IMR-90 (cell line): ENCODE measurements around the gene CASP9. TPM values are rescaled to one million over a fixed set of nuclear protein-coding genes. Genes with fewer than 3 reads are reported as not detected.

Experiments
- ATAC-seq: fragments of 200-7000 bp; cut with Tn5 transposase; 2 replicates; pipeline ENCODE4 v1.9.1; 2020; ENCODE audit warnings: low read depth, mild to moderate bottlenecking, moderate library complexity
- BruUV-seq: library from RNA; stranded (reverse); fragments of 400-500 nt; replicated peaks from 2 replicates; lab custom pipeline; 2021; lab: Mats Ljungman, UMichigan
- CTCF ChIA-PET: fragments of 300-600 bp; formaldehyde crosslinking; extraction: SDS; loops from one replicate; lab custom pipeline; 2021; ENCODE audit warnings: antibody characterized with exemption; lab: Yijun Ruan, JAX
- POLR2A ChIA-PET: fragments of 300-600 bp; sonication (Branson Sonifier 250); formaldehyde crosslinking; loops from one replicate; lab custom pipeline; 2022; ENCODE audit warnings: antibody characterized with exemption; ENCODE audit not compliant: unreplicated experiment; lab: Charles Lee
- DNase-seq: peaks from one replicate; pipeline ENCODE4 v3.0.0; 2013
- H2AFZ ChIP-seq: replicated peaks from 2 replicates; pipeline ENCODE3; 2013; ENCODE audit warnings: low read length, mild to moderate bottlenecking; ENCODE audit not compliant: poor library complexity
- H2AK5ac ChIP-seq: 2 replicates; pipeline ENCODE4 v1.6.1; 2013; ENCODE audit warnings: low read depth, low read length, inconsistent platforms
- H2AK9ac ChIP-seq: replicated peaks from 2 replicates; pipeline ENCODE3; 2013; ENCODE audit warnings: mild to moderate bottlenecking, low read depth, low read length, moderate library complexity; ENCODE audit not compliant: poor library complexity
- H2BK120ac ChIP-seq: 2 replicates; pipeline ENCODE4 v1.6.1; 2013; ENCODE audit warnings: low read depth, low read length, inconsistent platforms
- H2BK15ac ChIP-seq: 3 replicates; pipeline ENCODE4 v1.6.1; 2013; ENCODE audit warnings: low read depth, low read length, inconsistent platforms
- H2BK20ac ChIP-seq: 2 replicates; pipeline ENCODE4 v1.6.1; 2013; ENCODE audit warnings: low read depth, mild to moderate bottlenecking, inconsistent platforms, low read length, moderate library complexity
- H2BK5ac ChIP-seq: 2 replicates; pipeline ENCODE4 v1.6.1; 2013; ENCODE audit warnings: mild to moderate bottlenecking, low read depth, low read length, inconsistent platforms; ENCODE audit not compliant: poor library complexity, severe bottlenecking
- H3K14ac ChIP-seq: replicated peaks from 2 replicates; pipeline ENCODE4 v1.6.1; 2013; ENCODE audit warnings: low read depth, low read length, inconsistent platforms
- H3K18ac ChIP-seq: 2 replicates; pipeline ENCODE4 v1.6.1; 2013; ENCODE audit warnings: low read depth, low read length, control low read depth
- H3K23ac ChIP-seq: 2 replicates; pipeline ENCODE4 v1.6.1; 2013; ENCODE audit warnings: low read depth, low read length, inconsistent platforms
- H3K27ac ChIP-seq: 2 replicates; pipeline ENCODE4 v1.5.1; 2013; ENCODE audit warnings: mild to moderate bottlenecking, control low read depth, low read length; ENCODE audit not compliant: insufficient read depth
- H3K27me3 ChIP-seq: 2 replicates; pipeline ENCODE4 v1.6.1; 2013; ENCODE audit warnings: low read length; ENCODE audit not compliant: control insufficient read depth, insufficient read depth
- H3K36me3 ChIP-seq: 2 replicates; pipeline ENCODE4 v1.6.1; 2013; ENCODE audit warnings: low read length, mixed read lengths; ENCODE audit not compliant: control insufficient read depth, insufficient read depth
- H3K4ac ChIP-seq: 2 replicates; pipeline ENCODE4 v1.6.1; 2013; ENCODE audit warnings: low read depth, low read length, inconsistent platforms
- H3K4me1 ChIP-seq: 2 replicates; pipeline ENCODE4 v1.6.1; 2013; ENCODE audit warnings: low read length, mixed read lengths; ENCODE audit not compliant: control insufficient read depth, insufficient read depth
- H3K4me2 ChIP-seq: 2 replicates; pipeline ENCODE4 v1.6.1; 2013; ENCODE audit warnings: low read depth, mild to moderate bottlenecking, control low read depth, low read length, moderate library complexity
- H3K4me3 ChIP-seq: 2 replicates; pipeline ENCODE4 v1.5.1; 2013; ENCODE audit warnings: low read depth, mild to moderate bottlenecking, control low read depth, low read length, moderate library complexity; ENCODE audit not compliant: insufficient read depth
- H3K56ac ChIP-seq: 2 replicates; pipeline ENCODE4 v1.6.1; 2013; ENCODE audit warnings: low read length, inconsistent platforms; ENCODE audit not compliant: insufficient read depth; ENCODE audit errors: extremely low read depth
- H3K79me1 ChIP-seq, 2 experiments: 2 replicates each; pipeline ENCODE4 v1.6.1; 2013; ENCODE audit warnings: low read length in 2 of 2, inconsistent platforms in 1 of 2, low read depth in 1 of 2
- H3K9ac ChIP-seq: 2 replicates; pipeline ENCODE4 v1.6.1; 2013; ENCODE audit warnings: low read depth, low read length, control low read depth
- H3K9me1 ChIP-seq: 2 replicates; pipeline ENCODE4 v1.6.1; 2013; ENCODE audit warnings: low read length, inconsistent platforms; ENCODE audit not compliant: insufficient read depth
- H3K9me3 ChIP-seq: 2 replicates; pipeline ENCODE4 v1.6.1; 2013; ENCODE audit warnings: low read length; ENCODE audit not compliant: control insufficient read depth, insufficient read depth
- H4K20me1 ChIP-seq: 2 replicates; pipeline ENCODE4 v1.6.1; 2013; ENCODE audit warnings: low read length, inconsistent platforms; ENCODE audit not compliant: insufficient read depth
- H4K5ac ChIP-seq: 2 replicates; pipeline ENCODE4 v1.6.1; 2013; ENCODE audit warnings: mild to moderate bottlenecking, low read depth, low read length, control low read depth
- H4K8ac ChIP-seq, 2 experiments: 2 replicates each; pipeline ENCODE4 v1.6.1; 2013; ENCODE audit warnings: low read depth in 2 of 2, low read length in 2 of 2, control low read depth in 1 of 2, inconsistent platforms in 1 of 2
- H4K91ac ChIP-seq: 2 replicates; pipeline ENCODE4 v1.6.1; 2013; ENCODE audit warnings: low read depth, low read length, inconsistent platforms; ENCODE audit not compliant: insufficient read depth
- BHLHE40 ChIP-seq: fragments of 150-350 bp; IDR thresholded peaks from 2 replicates; pipeline ENCODE4 v1.6.1; 2016; ENCODE audit warnings: mild to moderate bottlenecking, low read depth, low read length
- CEBPB ChIP-seq: IDR thresholded peaks from 2 replicates; pipeline ENCODE4 v1.6.1; 2012; ENCODE audit warnings: low read depth, low read length, improper control_type of control experiment
- CHD1 ChIP-seq: IDR thresholded peaks from 2 replicates; pipeline ENCODE4 v1.6.1; 2012; ENCODE audit warnings: low read depth, low read length, improper control_type of control experiment
- CTCF ChIP-seq: conservative IDR thresholded peaks from 2 replicates; pipeline ENCODE4 v1.5.1; 2012; ENCODE audit warnings: mild to moderate bottlenecking, low read depth, low read length, improper control_type of control experiment
- ELK1 ChIP-seq: fragments of 150-350 bp; IDR thresholded peaks from 2 replicates; pipeline ENCODE4 v1.6.1; 2016; ENCODE audit warnings: low read depth, mild to moderate bottlenecking, low read length, moderate library complexity, borderline replicate concordance
- FOS ChIP-seq: fragments of 150-350 bp; IDR thresholded peaks from 2 replicates; pipeline ENCODE4 v1.6.1; 2016; ENCODE audit warnings: low read depth, low read length
- MAFK ChIP-seq: IDR thresholded peaks from 2 replicates; pipeline ENCODE4 v1.6.1; 2012; ENCODE audit warnings: low read depth, low read length, improper control_type of control experiment
- MXI1 ChIP-seq: IDR thresholded peaks from 2 replicates; pipeline ENCODE4 v1.6.1; 2012; ENCODE audit warnings: low read depth, mild to moderate bottlenecking, low read length, moderate library complexity, borderline replicate concordance
- NFE2L2 ChIP-seq: fragments of 150-350 bp; IDR thresholded peaks from 2 replicates; pipeline ENCODE4 v1.6.1; 2016; ENCODE audit warnings: low read depth, mild to moderate bottlenecking, low read length
- RAD21 ChIP-seq: IDR thresholded peaks from 2 replicates; pipeline ENCODE4 v1.6.1; 2012; ENCODE audit warnings: low read length, improper control_type of control experiment
- RCOR1 ChIP-seq: IDR thresholded peaks from 2 replicates; pipeline ENCODE4 v1.6.1; 2012; ENCODE audit warnings: mild to moderate bottlenecking, low read length, improper control_type of control experiment; ENCODE audit not compliant: insufficient replicate concordance
- RFX5 ChIP-seq: IDR thresholded peaks from 2 replicates; pipeline ENCODE4 v1.8.0; 2012; ENCODE audit warnings: low read depth, mild to moderate bottlenecking, low read length, moderate library complexity
- SMC3 ChIP-seq: fragments of 150-350 bp; IDR thresholded peaks from 2 replicates; pipeline ENCODE4 v1.6.1; 2016; ENCODE audit warnings: low read depth, mild to moderate bottlenecking, antibody characterized with exemption, low read length, moderate library complexity
- USF2 ChIP-seq: fragments of 150-350 bp; IDR thresholded peaks from 2 replicates; pipeline ENCODE4 v1.6.1; 2017; ENCODE audit warnings: mild to moderate bottlenecking, antibody characterized with exemption, low read length, low read depth
- WGBS, 2 experiments: methylation state at CpG; one replicate each; pipeline versions ENCODE4 v1.1.5 to v1.1.7; 2013; ENCODE audit warnings: missing lambda C conversion rate in 2 of 2; ENCODE audit not compliant: insufficient read length in 1 of 2; ENCODE audit errors: extremely low coverage in 2 of 2; 5-methylcytosine and 5-hydroxymethylcytosine counted together
- dilution Hi-C: fragments of 300-500 bp; cut with HindIII; formaldehyde crosslinking; loops from one replicate; pipeline ENCODE4 v1.14.3; 2018; ENCODE audit warnings: low sequenced_read_pairs; ENCODE audit not compliant: unreplicated experiment
- in situ Hi-C: fragments of 300-500 bp; cut with MboI; formaldehyde crosslinking; loops from 3 replicates; pipeline ENCODE4 v1.14.3; 2019; ENCODE audit warnings: low sequenced_read_pairs, inconsistent platforms, mixed read lengths
- intact Hi-C: fragments of 100-400 bp; cut with micrococcal nuclease; formaldehyde crosslinking; loops from 2 replicates; pipeline ENCODE4 v1.10.0; 2022
- polyA plus RNA-seq, 3 experiments: library from polyadenylated mRNA; depleted of rRNA; stranded (reverse); fragments of >200 nt; gene quantifications; 2 replicates each; pipeline ENCODE4 v1.2.3, GENCODE V29; 2012; ENCODE audit warnings: low replicate concordance in 1 of 3
- total RNA-seq: library from RNA; depleted of rRNA; stranded (reverse); fragments of >200 nt; gene quantifications from 2 replicates; pipeline ENCODE4 v1.2.3, GENCODE V29; 2012

The CASP9 gene
- total and polyA plus RNA-seq, 2 of the 4 experiments (the other 2 are of a cell fraction) = 7.0 to 8.3 TPM

GRCh38 chr1:15501208-15502032 lies 22.6 kb downstream of the CASP9 start:
- Histone ChIP-seq H4K91ac (no peak overlapping the region), H3K79me1 (no peaks in the 10 kb centered on the region), H4K8ac (no peak overlapping the region), H4K20me1 (no peaks in the 10 kb centered on the region), H4K5ac (no peak overlapping the region), H3K27me3 (no peaks in the 10 kb centered on the region), H2AK9ac (no peak overlapping the region), H2BK15ac (no peak overlapping the region), H3K36me3 (peaks cover 6% of the 10 kb centered on the region; the same call in 1 of the 2 replicates), H2BK5ac (no peak overlapping the region), H3K9ac (no peak overlapping the region), H3K4me3 (no peak overlapping the region), H3K23ac (no peak overlapping the region), H2BK120ac (no peak overlapping the region), H2BK20ac (no peak overlapping the region), H3K9me3 (no peaks in the 10 kb centered on the region), H2AFZ (no peak overlapping the region), H3K4ac (no peak overlapping the region), H3K14ac (no peak overlapping the region), H3K18ac (no peak overlapping the region), H3K56ac (no peak overlapping the region), H3K9me1 (no peaks in the 10 kb centered on the region), H2AK5ac (no peak overlapping the region), H3K27ac (no peak overlapping the region), H3K4me1 (no peaks in the 10 kb centered on the region), H3K4me2 (no peak overlapping the region)
- ChIA-PET CTCF (interaction anchor here (0.6 to 0.9 kb wide), 2 partner anchors 9 to 198 kb away, joined by 3 to 4 read pairs; no protein-coding TSS in a partner anchor), POLR2A (no interaction called here)
- TF ChIP-seq CTCF (peak; percentile 67), RAD21 (peak; percentile 63), NFE2L2 (no peak), MAFK (no peak), ELK1 (no peak), RCOR1 (no peak), FOS (no peak), RFX5 (no peak), CEBPB (no peak), SMC3 (peak; percentile 70), CHD1 (no peak), BHLHE40 (no peak), USF2 (no peak), MXI1 (no peak)
- in situ Hi-C loops (loop anchor here (10.0 kb wide), 1 partner anchor 187 kb away; no protein-coding TSS in a partner anchor), dilution Hi-C loops (no loop called here), intact Hi-C loops (loop anchor here (1.0 kb wide), 1 partner anchor 178 kb away; no protein-coding TSS in a partner anchor)
- 52% methylated on average over 9 of the region's 17 CpGs; no CpG with 5 or more reads in 1 of the 2 experiments for WGBS, 2 experiments
- ATAC-seq (peak; percentile 87), DNase-seq (peak; percentile 49)
- BruUV-seq = no TSS peak
